ENCODE results near the gene LDHD. TPM values are rescaled to one million over a fixed set of nuclear protein-coding genes. Genes with fewer than 3 reads are reported as not detected.

Gene LDHD
- total and polyA plus RNA-seq, 9 donors, result 1.6 to 3.8 (median 2.3) TPM

GRCh38 chr16:75108792-75109731 is 7.5 kb downstream of the LDHD start:
- DNase-seq, result peak; percentile 81
- H3K9me3 ChIP-seq (replicated peaks; ENCODE audit: control insufficient read depth, low read depth, low read length), result no peaks in the 10 kb centered on the region
- no peak overlapping the region for H3K4me3 ChIP-seq (ENCODE audit: low read length)

DNA sequence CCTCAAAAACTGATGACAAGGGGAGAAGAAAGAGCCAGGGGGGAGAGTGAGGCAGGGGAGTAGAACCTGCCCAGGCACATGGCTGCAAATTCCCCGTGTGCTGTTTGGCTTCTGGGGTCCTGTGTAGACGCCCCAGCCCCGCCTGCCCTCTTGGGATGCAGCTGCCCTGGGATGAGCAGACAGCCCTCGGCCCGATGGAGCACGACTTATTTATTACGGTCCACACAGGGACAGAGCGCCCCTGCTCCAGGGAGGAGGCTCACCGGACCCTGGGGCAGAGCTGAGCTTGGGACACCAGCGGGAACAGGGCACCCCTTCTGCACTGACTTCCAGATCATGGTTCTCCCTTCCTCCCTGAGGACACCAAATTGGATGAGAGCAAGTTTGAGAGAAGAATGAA is 9.1 kb downstream of the LDHD start:
- Histone ChIP-seq H3K4me1 (ENCODE audit: control insufficient read depth, insufficient read depth, low read length) (peaks cover 67% of the 10 kb centered on the region), H3K36me3 (ENCODE audit: control insufficient read depth, insufficient read depth, low read length) (peaks cover 16% of the 10 kb centered on the region), H3K27me3 (ENCODE audit: control insufficient read depth, insufficient read depth, low read length) (no peaks in the 10 kb centered on the region), H3K4me3 (ENCODE audit: low read length) (no peak overlapping the region), H3K9me3 (replicated peaks; ENCODE audit: control insufficient read depth, low read depth, low read length) (no peaks in the 10 kb centered on the region), H3K27ac (ENCODE audit: low read length) (no peak overlapping the region)
- no peak for DNase-seq
- WGBS (ENCODE audit: insufficient coverage), result 57% methylated on average over 7 of the region's 10 CpGs

More at GRCh38 chr16:75108792-75109731, 7.5 kb downstream of the LDHD start:
- Histone ChIP-seq H3K27me3 (ENCODE audit: control insufficient read depth, insufficient read depth, low read length) (no peaks in the 10 kb centered on the region), H3K4me1 (ENCODE audit: control insufficient read depth, insufficient read depth, low read length) (peaks cover 83% of the 10 kb centered on the region), H3K36me3 (ENCODE audit: control insufficient read depth, insufficient read depth, low read length) (peaks cover 12% of the 10 kb centered on the region), H3K27ac (ENCODE audit: low read length) (peak overlapping the region; percentile 98)
- WGBS (ENCODE audit: insufficient coverage), result 66% methylated on average over 19 of the region's 27 CpGs

GRCh38 chr16:75106351-75107274 is 10.0 kb downstream of the LDHD start:
- H3K27me3 ChIP-seq (ENCODE audit: control insufficient read depth, insufficient read depth, low read length), result no peaks in the 10 kb centered on the region
- no peak overlapping the region for H3K4me3 ChIP-seq (ENCODE audit: low read length)
- 83% methylated on average over 18 of the region's 20 CpGs for WGBS (ENCODE audit: insufficient coverage)
- no peaks in the 10 kb centered on the region for H3K9me3 ChIP-seq (replicated peaks; ENCODE audit: control insufficient read depth, low read depth, low read length)
- DNase-seq, result no peak
- H3K36me3 ChIP-seq (ENCODE audit: control insufficient read depth, insufficient read depth, low read length), result peaks cover 17% of the 10 kb centered on the region
- no peak overlapping the region for H3K27ac ChIP-seq (ENCODE audit: low read length)
- peaks cover 58% of the 10 kb centered on the region for H3K4me1 ChIP-seq (ENCODE audit: control insufficient read depth, insufficient read depth, low read length)

GRCh38 chr16:75105306-75106061 is 11.1 kb downstream of the LDHD start:
- no peak overlapping the region for H3K4me3 ChIP-seq (ENCODE audit: low read length)
- no peaks in the 10 kb centered on the region for H3K27me3 ChIP-seq (ENCODE audit: control insufficient read depth, insufficient read depth, low read length)
- H3K9me3 ChIP-seq (replicated peaks; ENCODE audit: control insufficient read depth, low read depth, low read length), result no peaks in the 10 kb centered on the region
- no peak overlapping the region for H3K27ac ChIP-seq (ENCODE audit: low read length)
- H3K36me3 ChIP-seq (ENCODE audit: control insufficient read depth, insufficient read depth, low read length), result peaks cover 17% of the 10 kb centered on the region
- 56% methylated on average over 7 of the region's 10 CpGs for WGBS (ENCODE audit: insufficient coverage)
- DNase-seq, result peak; percentile 68
- H3K4me1 ChIP-seq (ENCODE audit: control insufficient read depth, insufficient read depth, low read length), result peaks cover 47% of the 10 kb centered on the region

GRCh38 chr16:75104836-75105235 is 11.7 kb downstream of the LDHD start:
- DNase-seq, result no peak
- Histone ChIP-seq H3K4me3 (ENCODE audit: low read length) (no peak overlapping the region), H3K9me3 (replicated peaks; ENCODE audit: control insufficient read depth, low read depth, low read length) (no peaks in the 10 kb centered on the region), H3K27me3 (ENCODE audit: control insufficient read depth, insufficient read depth, low read length) (no peaks in the 10 kb centered on the region), H3K27ac (ENCODE audit: low read length) (no peak overlapping the region), H3K4me1 (ENCODE audit: control insufficient read depth, insufficient read depth, low read length) (peaks cover 47% of the 10 kb centered on the region), H3K36me3 (ENCODE audit: control insufficient read depth, insufficient read depth, low read length) (peaks cover 17% of the 10 kb centered on the region)
- 94% methylated on average over 6 of the region's 11 CpGs for WGBS (ENCODE audit: insufficient coverage)

- Histone ChIP-seq H3K4me3 (ENCODE audit: low read length) (no peak overlapping the region), H3K27ac (ENCODE audit: low read length) (no peak overlapping the region), H3K27me3 (ENCODE audit: control insufficient read depth, insufficient read depth, low read length) (no peaks in the 10 kb centered on the region), H3K36me3 (ENCODE audit: control insufficient read depth, insufficient read depth, low read length) (peaks cover 17% of the 10 kb centered on the region), H3K9me3 (replicated peaks; ENCODE audit: control insufficient read depth, low read depth, low read length) (no peaks in the 10 kb centered on the region), H3K4me1 (ENCODE audit: control insufficient read depth, insufficient read depth, low read length) (peaks cover 47% of the 10 kb centered on the region)
- WGBS (ENCODE audit: insufficient coverage), result no CpG with 5 or more reads among the region's 5 CpGs
- no peak for DNase-seq
Observed at GRCh38 chr16:75103994-75104393, 12.6 kb downstream of the LDHD start.

- no peaks in the 10 kb centered on the region for H3K9me3 ChIP-seq (replicated peaks; ENCODE audit: control insufficient read depth, low read depth, low read length)
- peaks cover 17% of the 10 kb centered on the region for H3K36me3 ChIP-seq (ENCODE audit: control insufficient read depth, insufficient read depth, low read length)
- H3K4me1 ChIP-seq (ENCODE audit: control insufficient read depth, insufficient read depth, low read length), result peaks cover 51% of the 10 kb centered on the region
- H3K4me3 ChIP-seq (ENCODE audit: low read length), result no peak overlapping the region
- H3K27me3 ChIP-seq (ENCODE audit: control insufficient read depth, insufficient read depth, low read length), result no peaks in the 10 kb centered on the region
- 94% methylated on average over 9 of the region's 9 CpGs for WGBS (ENCODE audit: insufficient coverage)
- no peak for DNase-seq
- no peak overlapping the region for H3K27ac ChIP-seq (ENCODE audit: low read length)
Observed at GRCh38 chr16:75102595-75102994, 14.0 kb downstream of the LDHD start.

GRCh38 chr16:75101635-75102034 is 14.9 kb downstream of the LDHD start:
- no CpG with 5 or more reads among the region's 3 CpGs for WGBS (ENCODE audit: insufficient coverage)
- H3K4me1 ChIP-seq (ENCODE audit: control insufficient read depth, insufficient read depth, low read length), result peaks cover 43% of the 10 kb centered on the region
- no peaks in the 10 kb centered on the region for H3K9me3 ChIP-seq (replicated peaks; ENCODE audit: control insufficient read depth, low read depth, low read length)
- H3K27ac ChIP-seq (ENCODE audit: low read length), result no peak overlapping the region
- H3K36me3 ChIP-seq (ENCODE audit: control insufficient read depth, insufficient read depth, low read length), result peaks cover 16% of the 10 kb centered on the region
- no peaks in the 10 kb centered on the region for H3K27me3 ChIP-seq (ENCODE audit: control insufficient read depth, insufficient read depth, low read length)
- no peak overlapping the region for H3K4me3 ChIP-seq (ENCODE audit: low read length)
- no peak for DNase-seq

- WGBS (ENCODE audit: insufficient coverage), result 88% methylated on average over 2 of the region's 3 CpGs
Observed at GRCh38 chr16:75100603-75100990, 16.0 kb downstream of the LDHD start.

More at GRCh38 chr16:75100603-75100990, 16.0 kb downstream of the LDHD start:
- peaks cover 13% of the 10 kb centered on the region for H3K36me3 ChIP-seq (ENCODE audit: control insufficient read depth, insufficient read depth, low read length)
- no peak overlapping the region for H3K4me3 ChIP-seq (ENCODE audit: low read length)
- peaks cover 34% of the 10 kb centered on the region for H3K4me1 ChIP-seq (ENCODE audit: control insufficient read depth, insufficient read depth, low read length)
- no peaks in the 10 kb centered on the region for H3K9me3 ChIP-seq (replicated peaks; ENCODE audit: control insufficient read depth, low read depth, low read length)
- H3K27me3 ChIP-seq (ENCODE audit: control insufficient read depth, insufficient read depth, low read length), result no peaks in the 10 kb centered on the region
- H3K27ac ChIP-seq (ENCODE audit: low read length), result no peak overlapping the region
- DNase-seq, result no peak
